ENCODE data around the gene PCSK7. TPM values are rescaled to one million over a fixed set of nuclear protein-coding genes. Genes with fewer than 3 reads are reported as not detected.

PCSK7 gene
- total and polyA plus RNA-seq, 9 donors: 14.5 to 67.7 (median 31.1) TPM

DNA sequence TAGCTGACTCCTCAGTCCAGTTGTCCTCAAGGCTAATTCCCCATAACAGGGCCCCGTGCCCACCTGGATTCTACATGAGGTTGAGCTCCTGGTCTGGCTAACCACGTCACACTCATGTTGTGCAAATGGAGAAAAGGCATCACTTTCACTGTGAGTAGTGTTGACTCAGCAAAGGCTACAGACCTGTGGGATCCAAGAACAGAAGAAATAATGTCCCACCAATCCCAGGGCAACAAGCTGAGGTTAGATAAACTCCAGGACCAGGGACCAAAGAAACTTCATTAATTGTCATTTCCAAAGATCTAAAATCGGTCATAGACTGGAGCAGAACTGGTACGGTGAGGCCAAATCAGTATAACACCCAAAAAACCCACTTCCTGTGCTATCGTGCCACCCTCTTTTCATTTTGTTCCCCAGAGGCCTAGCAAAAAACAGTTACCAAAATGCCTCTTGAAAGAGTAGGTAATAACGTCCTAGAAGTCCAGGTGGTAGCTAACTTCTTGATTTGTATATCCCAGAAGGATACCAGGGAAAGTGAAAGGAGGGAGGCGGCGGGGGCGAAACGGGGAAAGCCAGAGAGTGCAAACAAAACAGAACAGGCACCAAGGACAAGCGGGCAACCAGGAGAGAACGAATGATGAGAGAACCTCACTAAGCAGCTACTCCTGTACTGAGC, 1.4 kb downstream of the PCSK7 start:
- no peak overlapping the region for H3K27ac ChIP-seq
- no peaks in the 10 kb centered on the region for H3K27me3 ChIP-seq
- no peak for DNase-seq
- peaks cover 1% of the 10 kb centered on the region for H3K4me1 ChIP-seq (ENCODE audit: insufficient read depth)
- TF ChIP-seq CTCF (IDR thresholded peaks at IDR 0.05) (no peak), EP300 (IDR thresholded peaks at IDR 0.05) (no peak), POLR2A (IDR thresholded peaks at IDR 0.05) (no peak)
- intact Hi-C loops (cut with DNase I): loop anchor here (5.0 to 10.0 kb wide), 4 partner anchors 84 to 438 kb away; partner anchors contain the start of genes BACE1 (in 2 of the 4), APOA5 (in 1 of the 4) and CEP164 (in 1 of the 4)
- H3K36me3 ChIP-seq: no peaks in the 10 kb centered on the region
- H3K9me3 ChIP-seq: no peaks in the 10 kb centered on the region
- no peak overlapping the region for H3K4me3 ChIP-seq
- WGBS, 3 donors: 62 to 71% (median 66%) methylated on average over 12 of the region's 12 CpGs

GRCh38 chr11:117229931-117230285, 2.0 kb downstream of the PCSK7 start:
- no peaks in the 10 kb centered on the region for H3K27me3 ChIP-seq
- H3K36me3 ChIP-seq: no peaks in the 10 kb centered on the region
- DNase-seq: no peak
- no peaks in the 10 kb centered on the region for H3K9me3 ChIP-seq
- no peak for TF ChIP-seq CTCF (IDR thresholded peaks at IDR 0.05)
- TF ChIP-seq EP300 (IDR thresholded peaks at IDR 0.05): no peak
- TF ChIP-seq POLR2A (IDR thresholded peaks at IDR 0.05): no peak
- intact Hi-C loops (cut with DNase I): loop anchor here (5.0 to 10.0 kb wide), 14 partner anchors 48 to 498 kb away; partner anchors contain the start of genes APOA5 (in 2 of the 4), BACE1 (in 2 of the 4), CEP164 (in 1 of the 4) and SIDT2 (in 1 of the 4)
- 78 to 84% (median 80%) methylated on average over 5 of the region's 5 CpGs for WGBS, 3 donors
- no peak overlapping the region for H3K27ac ChIP-seq
- peaks cover 1% of the 10 kb centered on the region for H3K4me1 ChIP-seq (ENCODE audit: insufficient read depth)
- no peak overlapping the region for H3K4me3 ChIP-seq

- intact Hi-C loops (cut with DNase I): loop anchor here (5.0 to 10.0 kb wide), 10 partner anchors 47 to 497 kb away; partner anchors contain the start of genes APOA5 (in 1 of the 4), SIDT2 (in 1 of the 4) and SIK3 (in 1 of the 4)
- Histone ChIP-seq H3K4me3 (no peak overlapping the region), H3K36me3 (no peaks in the 10 kb centered on the region), H3K27ac (no peak overlapping the region), H3K27me3 (no peaks in the 10 kb centered on the region), H3K9me3 (no peaks in the 10 kb centered on the region), H3K4me1 (ENCODE audit: insufficient read depth) (peaks cover 1% of the 10 kb centered on the region)
- no peak for DNase-seq
- no peak for TF ChIP-seq EP300 (IDR thresholded peaks at IDR 0.05)
- no peak for TF ChIP-seq CTCF (IDR thresholded peaks at IDR 0.05)
- TF ChIP-seq POLR2A (IDR thresholded peaks at IDR 0.05): no peak
- 91 to 95% (median 93%) methylated on average over 10 to 12 of the region's 12 CpGs for WGBS, 3 donors
These were observed 2.5 kb downstream of the PCSK7 start for GRCh38 chr11:117229411-117229810.

DNA sequence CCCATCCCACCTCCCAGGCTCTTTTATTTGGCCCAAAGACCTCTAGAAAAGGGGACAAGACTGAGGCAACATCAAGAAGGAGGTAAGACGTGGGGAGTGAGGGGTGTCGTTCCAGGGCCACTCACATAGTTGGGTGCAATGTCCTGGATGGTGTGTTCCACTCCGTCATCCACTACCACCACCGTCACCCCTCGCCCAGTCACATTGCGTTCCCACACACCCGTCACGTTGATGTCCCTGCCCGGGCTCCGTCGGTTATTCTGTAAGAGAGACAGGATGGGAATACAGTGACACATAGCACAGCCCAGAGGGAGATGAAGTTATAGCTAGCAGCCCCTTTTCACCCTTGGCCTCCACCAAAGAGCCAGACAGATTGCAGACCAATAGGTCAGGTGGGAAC, 3.8 kb downstream of the PCSK7 start:
- H3K27ac ChIP-seq: no peak overlapping the region
- no peak for TF ChIP-seq POLR2A (IDR thresholded peaks at IDR 0.05)
- TF ChIP-seq CTCF (IDR thresholded peaks at IDR 0.05): no peak
- TF ChIP-seq EP300 (IDR thresholded peaks at IDR 0.05): no peak
- no peak overlapping the region for H3K4me3 ChIP-seq
- no peaks in the 10 kb centered on the region for H3K36me3 ChIP-seq
- 91 to 95% (median 92%) methylated on average over 11 of the region's 11 CpGs for WGBS, 3 donors
- no peaks in the 10 kb centered on the region for H3K9me3 ChIP-seq
- no peak for DNase-seq
- no peaks in the 10 kb centered on the region for H3K27me3 ChIP-seq
- intact Hi-C loops (cut with DNase I): loop anchor here (5.0 to 10.0 kb wide), 10 partner anchors 46 to 496 kb away; partner anchors contain the start of genes APOA5 (in 1 of the 4), SIDT2 (in 1 of the 4) and SIK3 (in 1 of the 4)
- peaks cover 1% of the 10 kb centered on the region for H3K4me1 ChIP-seq (ENCODE audit: insufficient read depth)
